ENCODE data around the gene CFAP97.
"Not testable (repeated sequence)": the region's sequence is repeated elsewhere in the genome, so short reads cannot be mapped to it uniquely, and the experiment has no call there.

CFAP97 gene

DNA sequence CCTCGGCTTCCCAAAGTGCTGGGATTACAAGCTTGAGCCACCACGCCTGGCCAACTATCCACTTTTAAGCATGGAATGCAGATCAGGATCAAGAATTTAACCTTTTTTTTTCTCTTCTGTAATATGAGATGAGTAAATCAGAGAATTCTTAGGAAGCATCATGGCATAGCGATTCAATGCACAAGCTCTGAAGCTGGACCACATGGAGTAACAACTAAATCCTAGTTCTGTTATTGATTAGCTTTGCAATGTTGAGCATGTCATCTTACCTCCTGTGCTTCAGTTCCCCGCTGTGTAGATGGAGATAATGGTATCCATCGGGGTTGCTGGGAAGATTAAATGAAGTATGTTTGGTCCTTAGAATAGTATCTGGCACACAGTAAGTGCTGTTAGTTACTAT lies 3.7 kb upstream of the CFAP97 start:
- CTCF ChIA-PET, result interaction anchor here (0.6 to 0.7 kb wide), 4 partner anchors 10 to 37 kb away, joined by 3 to 7 read pairs (median 5); no protein-coding TSS in a partner anchor

DNA sequence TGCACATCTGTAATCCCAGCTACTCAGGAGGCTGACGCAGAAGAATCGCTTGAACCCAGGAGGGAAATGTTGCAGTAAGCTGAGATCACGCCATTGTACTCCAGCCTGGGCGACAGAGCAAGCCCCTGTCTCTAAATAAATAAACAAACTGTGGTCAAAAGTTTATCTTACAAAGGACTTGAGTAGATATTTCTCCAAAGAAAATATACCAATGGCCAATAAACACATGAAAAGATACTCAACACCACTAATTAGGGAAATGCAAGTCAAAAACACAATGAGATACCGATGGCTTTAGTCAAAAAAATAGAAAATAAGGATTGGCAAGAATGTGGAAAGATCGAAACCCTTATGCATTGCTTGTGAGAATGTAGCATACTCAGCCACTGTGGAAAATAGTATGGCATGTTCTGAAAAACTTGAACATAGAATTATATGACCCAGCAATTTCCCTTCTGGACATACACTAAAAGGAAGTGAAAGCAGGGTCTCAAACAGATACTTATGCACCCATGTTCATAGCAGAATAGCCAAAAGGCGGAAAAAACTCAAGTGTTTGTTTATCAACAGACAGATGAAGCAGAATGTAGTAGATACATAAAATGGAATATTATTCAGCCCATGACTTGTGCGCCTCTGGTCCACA lies 2.0 kb upstream of the CFAP97 start:
- CTCF ChIA-PET, result interaction anchor here (0.7 kb wide), 1 partner anchor 100 kb away, joined by 4 read pairs; no protein-coding TSS in a partner anchor
- POLR2A ChIA-PET, result interaction anchor here (2.0 to 2.1 kb wide), 2 partner anchors 94 to 472 kb away, joined by 4 to 8 read pairs; partner anchors contain the start of gene CENPU
- no peak for TF ChIP-seq LEF1 (IDR thresholded peaks at IDR 0.05; ENCODE audit: borderline replicate concordance)
- TF ChIP-seq CTBP1 (IDR thresholded peaks at IDR 0.05; ENCODE audit: borderline replicate concordance), result 0 out of 2 replicates have a peak, but pooled peaks have one; percentile 21
- DNase-seq (ENCODE audit: extremely low spot score), result no peak

More for the DNA sequence above, 3.7 kb upstream of the CFAP97 start:
- no peak for DNase-seq (ENCODE audit: extremely low spot score)
- POLR2A ChIA-PET, result interaction anchor here (0.6 to 1.0 kb wide), 2 partner anchors 64 to 93 kb away, joined by 3 read pairs; partner anchors contain the start of gene SLC25A4
- TF ChIP-seq NFRKB (IDR thresholded peaks at IDR 0.05) (no peak), BHLHE40 (IDR thresholded peaks at IDR 0.05; ENCODE audit: borderline replicate concordance) (no peak), ZNF384 (IDR thresholded peaks at IDR 0.05) (no peak), FOXM1 (IDR thresholded peaks at IDR 0.05; ENCODE audit: borderline replicate concordance) (no peak), ELF4 (IDR thresholded peaks at IDR 0.05) (no peak), HDGF (IDR thresholded peaks at IDR 0.05; ENCODE audit: borderline replicate concordance) (no peak), CTBP1 (IDR thresholded peaks at IDR 0.05; ENCODE audit: borderline replicate concordance) (no peak), L3MBTL2 (conservative IDR thresholded peaks at IDR 0.05) (no peak), SUZ12 (IDR thresholded peaks at IDR 0.05) (no peak), SP1 (IDR thresholded peaks at IDR 0.05) (no peak), FOXK2 (IDR thresholded peaks at IDR 0.05) (no peak), TARDBP (IDR thresholded peaks at IDR 0.05) (no peak), ARNT (IDR thresholded peaks at IDR 0.05) (no peak), FOXA1 (IDR thresholded peaks at IDR 0.05) (no peak)
- TF ChIP-seq, protein P1, sequence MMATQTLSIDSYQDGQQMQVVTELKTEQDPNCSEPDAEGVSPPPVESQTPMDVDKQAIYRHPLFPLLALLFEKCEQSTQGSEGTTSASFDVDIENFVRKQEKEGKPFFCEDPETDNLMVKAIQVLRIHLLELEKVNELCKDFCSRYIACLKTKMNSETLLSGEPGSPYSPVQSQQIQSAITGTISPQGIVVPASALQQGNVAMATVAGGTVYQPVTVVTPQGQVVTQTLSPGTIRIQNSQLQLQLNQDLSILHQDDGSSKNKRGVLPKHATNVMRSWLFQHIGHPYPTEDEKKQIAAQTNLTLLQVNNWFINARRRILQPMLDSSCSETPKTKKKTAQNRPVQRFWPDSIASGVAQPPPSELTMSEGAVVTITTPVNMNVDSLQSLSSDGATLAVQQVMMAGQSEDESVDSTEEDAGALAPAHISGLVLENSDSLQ (IDR thresholded peaks at IDR 0.05), result no peak

DNA sequence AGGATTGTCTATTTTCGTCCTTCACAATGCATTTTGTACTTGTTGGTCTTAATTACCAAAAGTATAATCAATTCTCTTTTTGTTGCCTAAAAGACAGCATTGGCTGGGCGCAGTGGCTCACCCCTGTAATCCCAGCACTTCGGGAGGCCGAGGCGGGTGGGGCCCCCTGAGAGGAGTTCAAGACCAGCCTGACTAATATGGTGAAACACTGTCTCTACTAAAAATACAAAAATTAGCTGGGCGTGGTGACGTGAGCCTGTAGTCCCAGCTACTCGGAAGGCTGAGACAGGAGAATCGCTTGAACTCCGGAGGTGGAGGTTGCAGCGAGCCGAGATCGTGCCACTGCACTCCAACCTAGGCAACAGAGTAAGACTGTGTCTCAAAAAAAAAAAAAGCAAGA lies 1.3 kb upstream of the CFAP97 start:
- ChIA-PET CTCF (interaction anchor here (0.7 kb wide), 1 partner anchor 331 kb away, joined by 4 read pairs; the partner anchor contains the start of gene PDLIM3), POLR2A (interaction anchor here (0.9 to 2.1 kb wide), 5 partner anchors 60 to 471 kb away, joined by 3 to 8 read pairs (median 4); partner anchors contain the start of genes CENPU, LRP2BP and SLC25A4)
- not testable (repeated sequence) for DNase-seq (ENCODE audit: extremely low spot score)

DNA sequence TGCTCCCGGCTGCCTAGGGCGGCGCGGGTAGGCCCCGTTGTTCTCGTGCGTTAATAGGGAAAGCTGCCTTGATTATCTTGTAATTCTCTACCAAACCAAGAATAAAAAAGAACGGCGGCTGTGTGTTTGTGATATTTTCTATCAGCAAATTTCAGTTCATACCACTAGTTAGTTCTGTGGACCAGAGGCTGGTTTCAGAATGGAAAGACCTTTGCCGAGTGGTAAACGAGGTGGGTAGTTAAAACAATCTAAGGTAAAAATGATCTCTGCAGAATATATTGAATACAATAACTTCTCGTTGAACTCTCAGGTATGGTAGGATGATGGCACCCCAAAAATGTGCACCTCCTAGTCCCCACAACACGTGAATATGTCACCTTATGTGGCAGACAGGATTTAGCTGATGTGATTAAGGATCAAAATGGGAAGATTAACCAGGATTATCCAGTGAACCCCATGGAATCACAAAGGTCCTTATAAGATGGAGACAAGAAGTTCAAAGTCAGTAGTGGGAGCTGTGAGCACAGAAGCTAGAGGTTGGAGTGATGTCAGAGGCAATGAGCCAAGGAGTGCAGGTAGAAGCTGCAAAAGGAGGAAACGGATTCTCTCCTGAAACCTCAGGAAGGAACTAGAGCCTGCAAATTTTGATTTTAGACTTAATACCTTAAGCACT lies 574 bp upstream of the CFAP97 start:
- CTCF ChIA-PET, result interaction anchor here (0.7 kb wide), 1 partner anchor 331 kb away, joined by 4 read pairs; the partner anchor contains the start of gene PDLIM3
- POLR2A ChIA-PET, result interaction anchor here (0.9 to 2.1 kb wide), 5 partner anchors 59 to 470 kb away, joined by 3 to 8 read pairs (median 4); partner anchors contain the start of genes CENPU, LRP2BP and SLC25A4
- DNase-seq (ENCODE audit: extremely low spot score), result no peak
- TF ChIP-seq L3MBTL2 (conservative IDR thresholded peaks at IDR 0.05), result no peak
- TF ChIP-seq LEF1 (IDR thresholded peaks at IDR 0.05; ENCODE audit: borderline replicate concordance), result no peak
- TF ChIP-seq CTBP1 (IDR thresholded peaks at IDR 0.05; ENCODE audit: borderline replicate concordance), result no peak
- TF ChIP-seq FOXK2 (IDR thresholded peaks at IDR 0.05), result no peak
- no peak for TF ChIP-seq SUZ12 (IDR thresholded peaks at IDR 0.05)
- no peak for TF ChIP-seq NFRKB (IDR thresholded peaks at IDR 0.05)
- no peak for TF ChIP-seq ELF4 (IDR thresholded peaks at IDR 0.05)
- TF ChIP-seq SP1 (IDR thresholded peaks at IDR 0.05), result no peak
- TF ChIP-seq FOXA1 (IDR thresholded peaks at IDR 0.05), result no peak
- TF ChIP-seq ZNF384 (IDR thresholded peaks at IDR 0.05), result no peak
- no peak for TF ChIP-seq HDGF (IDR thresholded peaks at IDR 0.05; ENCODE audit: borderline replicate concordance)
- TF ChIP-seq FOXM1 (IDR thresholded peaks at IDR 0.05; ENCODE audit: borderline replicate concordance), result no peak
- no peak for TF ChIP-seq TARDBP (IDR thresholded peaks at IDR 0.05)
- TF ChIP-seq, protein P1 (IDR thresholded peaks at IDR 0.05), result no peak
- no peak for TF ChIP-seq ARNT (IDR thresholded peaks at IDR 0.05)
- no peak for TF ChIP-seq BHLHE40 (IDR thresholded peaks at IDR 0.05; ENCODE audit: borderline replicate concordance)

DNA sequence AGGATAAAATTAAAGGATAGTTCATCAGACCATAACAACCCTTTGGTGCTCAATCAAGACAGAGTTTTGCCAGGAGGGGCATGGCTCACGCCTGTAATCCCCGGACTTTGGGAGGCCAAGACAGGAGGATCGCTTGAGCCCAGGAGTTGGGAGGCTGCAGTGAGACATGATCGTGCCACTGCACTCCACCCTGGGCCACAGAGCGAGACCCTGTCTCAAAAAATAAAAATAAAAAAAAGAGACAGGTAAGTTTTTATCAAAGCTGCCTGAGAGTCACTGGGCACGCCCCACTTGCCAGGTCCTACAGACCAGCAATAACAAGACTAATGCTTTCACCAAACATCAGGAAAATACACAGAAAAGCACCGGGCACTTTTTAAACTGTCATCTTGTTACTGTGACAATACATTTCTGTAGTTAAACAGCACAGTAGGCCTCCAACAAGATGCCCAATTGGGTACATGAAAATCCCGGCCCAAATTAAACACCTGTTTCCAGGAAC lies 765 bp downstream of the CFAP97 start:
- CTCF ChIA-PET, result interaction anchor here (0.7 kb wide), 1 partner anchor 290 kb away, joined by 3 read pairs; no protein-coding TSS in a partner anchor
- POLR2A ChIA-PET, result interaction anchor here (0.5 to 1.6 kb wide), 5 partner anchors 9 to 68 kb away, joined by 3 to 5 read pairs (median 4); partner anchors contain the start of gene SLC25A4
- no peak for DNase-seq (ENCODE audit: extremely low spot score)
- no peak for TF ChIP-seq TARDBP (IDR thresholded peaks at IDR 0.05)
- no peak for TF ChIP-seq ZNF384 (IDR thresholded peaks at IDR 0.05)

Measured in HEK293T (cell line).